ENCODE measurements around the gene CEP152.

Gene CEP152

GRCh38 chr15:48695827-48696573, 114.9 kb downstream of the CEP152 start:
- DNase-seq: no peak

DNA sequence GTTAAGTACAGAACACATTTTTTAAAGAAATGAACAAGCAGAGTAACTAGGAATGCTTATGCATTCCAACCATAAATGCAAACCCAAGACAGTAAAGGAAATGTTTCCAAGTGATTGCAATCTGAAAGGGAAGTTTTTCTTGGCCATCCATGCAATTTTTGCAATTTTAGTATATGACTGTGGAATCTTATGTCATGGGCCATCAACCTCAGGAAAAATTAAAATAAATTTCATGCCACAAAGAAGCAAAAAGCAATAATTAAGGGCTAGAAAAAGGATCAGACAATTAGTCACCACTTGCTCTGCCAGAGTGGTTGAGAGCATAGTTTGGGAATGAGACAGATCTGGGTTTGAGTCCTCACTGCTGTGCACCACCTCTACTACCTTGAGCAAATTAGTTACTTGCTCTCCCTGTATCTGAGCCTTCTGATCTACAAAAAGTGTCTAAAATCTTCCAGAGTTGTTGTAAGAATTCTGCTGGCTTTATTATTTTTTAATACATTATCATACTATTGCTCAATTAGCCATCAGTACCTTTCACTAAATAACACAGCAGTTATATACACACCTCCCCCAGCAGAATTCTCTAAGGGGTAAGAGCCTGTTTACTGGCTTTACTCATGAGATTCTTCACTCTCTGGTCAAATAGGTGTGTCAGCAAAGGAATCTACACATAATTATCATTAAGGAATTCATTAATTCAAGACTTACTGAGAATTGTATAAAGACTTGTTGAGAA, 115.6 kb downstream of the CEP152 start:
- DNase-seq: no peak

GRCh38 chr15:48693484-48693883, 117.4 kb downstream of the CEP152 start:
- DNase-seq: no peak

- no peak for DNase-seq
Observed at GRCh38 chr15:48688493-48688892, 122.4 kb downstream of the CEP152 start.
